ENCODE data around the gene PDE6A.

Gene PDE6A

GRCh38 chr5:149878371-149878770, 66.2 kb downstream of the PDE6A start:
- TF ChIP-seq, protein P1, sequence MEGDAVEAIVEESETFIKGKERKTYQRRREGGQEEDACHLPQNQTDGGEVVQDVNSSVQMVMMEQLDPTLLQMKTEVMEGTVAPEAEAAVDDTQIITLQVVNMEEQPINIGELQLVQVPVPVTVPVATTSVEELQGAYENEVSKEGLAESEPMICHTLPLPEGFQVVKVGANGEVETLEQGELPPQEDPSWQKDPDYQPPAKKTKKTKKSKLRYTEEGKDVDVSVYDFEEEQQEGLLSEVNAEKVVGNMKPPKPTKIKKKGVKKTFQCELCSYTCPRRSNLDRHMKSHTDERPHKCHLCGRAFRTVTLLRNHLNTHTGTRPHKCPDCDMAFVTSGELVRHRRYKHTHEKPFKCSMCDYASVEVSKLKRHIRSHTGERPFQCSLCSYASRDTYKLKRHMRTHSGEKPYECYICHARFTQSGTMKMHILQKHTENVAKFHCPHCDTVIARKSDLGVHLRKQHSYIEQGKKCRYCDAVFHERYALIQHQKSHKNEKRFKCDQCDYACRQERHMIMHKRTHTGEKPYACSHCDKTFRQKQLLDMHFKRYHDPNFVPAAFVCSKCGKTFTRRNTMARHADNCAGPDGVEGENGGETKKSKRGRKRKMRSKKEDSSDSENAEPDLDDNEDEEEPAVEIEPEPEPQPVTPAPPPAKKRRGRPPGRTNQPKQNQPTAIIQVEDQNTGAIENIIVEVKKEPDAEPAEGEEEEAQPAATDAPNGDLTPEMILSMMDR (IDR thresholded peaks at IDR 0.05; ENCODE audit: low read depth, low read length, missing control alignments), result no peak
- DNase-seq (ENCODE audit: low read depth), result no peak
- H3K4me3 ChIP-seq (ENCODE audit: low read depth, low read length), result no peak overlapping the region

DNA sequence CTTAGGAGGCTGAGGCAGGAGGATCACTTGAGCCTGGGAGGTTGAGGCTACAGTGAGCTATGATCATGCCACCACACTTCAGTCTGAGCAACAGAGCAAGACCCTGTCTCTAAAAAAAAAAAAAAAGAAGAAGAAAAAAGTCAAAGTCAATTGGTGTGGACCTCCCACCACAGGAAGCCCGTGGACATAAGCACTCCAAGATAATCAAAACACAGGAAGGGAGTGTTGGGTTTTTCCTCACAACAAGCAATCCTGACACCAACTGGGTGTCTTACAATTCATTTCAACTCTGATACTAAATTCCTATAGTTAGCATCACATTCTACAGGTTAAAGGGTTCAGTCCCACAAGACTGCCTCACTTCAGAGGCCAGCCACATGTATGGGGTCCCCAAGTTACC, 70.7 kb downstream of the PDE6A start:
- TF ChIP-seq, protein P1 (IDR thresholded peaks at IDR 0.05; ENCODE audit: low read depth, low read length, missing control alignments), result no peak
- DNase-seq (ENCODE audit: low read depth), result no peak
- H3K4me3 ChIP-seq (ENCODE audit: low read depth, low read length), result no peak overlapping the region

DNA sequence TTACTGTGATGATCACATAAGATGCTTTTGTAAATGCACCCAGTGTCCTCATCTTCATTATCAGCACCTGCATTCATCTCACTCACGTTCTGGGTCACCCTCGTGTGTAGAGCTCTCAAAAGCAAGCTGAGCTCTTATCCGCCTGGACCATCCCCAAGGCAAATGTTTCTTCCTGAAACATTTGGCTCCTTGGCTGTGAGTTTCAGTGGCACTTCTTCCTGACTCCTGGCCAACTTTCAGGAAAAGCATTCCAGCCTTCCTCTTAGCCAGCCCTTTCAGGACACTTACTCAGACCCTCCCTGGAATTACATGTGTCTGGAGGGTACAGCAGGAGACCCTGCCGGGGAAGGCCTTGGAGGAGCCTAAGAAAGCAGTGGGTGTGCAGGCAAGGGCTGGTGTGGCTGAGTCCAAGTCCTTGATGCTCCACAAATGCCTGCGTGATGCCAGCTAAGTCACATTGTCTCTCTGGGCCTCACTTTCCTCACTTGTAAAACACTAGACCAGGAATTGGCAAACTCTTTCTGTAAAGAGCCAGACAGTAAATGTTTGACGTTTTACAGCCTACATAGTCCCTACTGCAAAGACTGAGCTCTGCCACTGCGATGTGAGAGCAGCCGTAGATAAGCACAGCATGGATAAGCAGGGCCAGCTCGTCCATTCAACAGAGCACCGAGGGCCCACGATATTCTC, 72.1 kb downstream of the PDE6A start:
- TF ChIP-seq, protein P1 (IDR thresholded peaks at IDR 0.05; ENCODE audit: low read depth, low read length, missing control alignments), result no peak
- H3K4me3 ChIP-seq (ENCODE audit: low read depth, low read length), result no peak overlapping the region
- no peak for DNase-seq (ENCODE audit: low read depth)

GRCh38 chr5:149871471-149871870, 73.1 kb downstream of the PDE6A start:
- no peak for DNase-seq (ENCODE audit: low read depth)
- no peak overlapping the region for H3K4me3 ChIP-seq (ENCODE audit: low read depth, low read length)
- TF ChIP-seq, protein P1 (IDR thresholded peaks at IDR 0.05; ENCODE audit: low read depth, low read length, missing control alignments), result no peak

DNA sequence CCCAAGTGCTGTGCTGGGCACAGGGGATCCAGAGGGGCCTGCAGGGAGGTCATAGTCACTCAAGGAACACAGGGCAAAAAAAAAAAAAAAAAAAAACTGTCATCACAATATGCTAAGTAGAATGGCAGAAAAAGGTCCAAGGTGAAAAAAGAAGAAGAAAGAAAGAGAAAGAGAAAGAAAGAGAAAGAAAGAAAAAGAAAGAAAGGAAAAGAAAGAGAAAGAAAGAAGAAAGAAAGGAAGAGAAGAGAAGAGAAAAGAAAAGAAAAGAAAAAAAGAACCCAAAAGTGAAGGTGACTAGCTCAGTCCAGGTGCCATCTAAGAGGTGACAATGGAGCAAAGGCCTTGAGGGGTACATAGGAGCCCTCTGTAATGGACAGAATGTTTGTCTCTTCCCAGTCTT, 73.9 kb downstream of the PDE6A start:
- no peak for DNase-seq (ENCODE audit: low read depth)
- H3K4me3 ChIP-seq (ENCODE audit: low read depth, low read length), result no peak overlapping the region
- TF ChIP-seq, protein P1 (IDR thresholded peaks at IDR 0.05; ENCODE audit: low read depth, low read length, missing control alignments), result no peak

DNA sequence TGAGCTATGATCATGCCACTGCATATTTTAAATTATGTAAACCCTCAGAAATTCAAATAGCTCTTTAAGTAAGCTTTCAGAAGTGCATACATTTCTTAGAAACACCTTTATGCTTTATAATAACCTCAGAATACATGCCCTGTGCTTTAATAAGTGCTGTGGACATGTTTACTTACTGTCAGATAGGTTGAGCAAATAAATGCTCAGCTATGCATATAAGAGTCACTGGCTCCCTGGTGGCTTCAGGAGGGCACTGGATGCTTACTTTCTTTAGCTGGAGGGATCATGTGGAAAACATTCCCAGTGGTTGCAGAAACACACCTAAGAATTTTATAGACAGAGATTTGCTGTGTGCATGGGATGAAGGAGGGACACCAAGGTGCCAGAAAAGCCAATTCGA, 74.4 kb downstream of the PDE6A start:
- no peak for DNase-seq (ENCODE audit: low read depth)
- H3K4me3 ChIP-seq (ENCODE audit: low read depth, low read length), result no peak overlapping the region
- TF ChIP-seq, protein P1 (IDR thresholded peaks at IDR 0.05; ENCODE audit: low read depth, low read length, missing control alignments), result no peak

- H3K4me3 ChIP-seq (ENCODE audit: low read depth, low read length), result no peak overlapping the region
- TF ChIP-seq, protein P1 (IDR thresholded peaks at IDR 0.05; ENCODE audit: low read depth, low read length, missing control alignments), result no peak
- DNase-seq (ENCODE audit: low read depth), result no peak
Observed at GRCh38 chr5:149869411-149869821, 75.2 kb downstream of the PDE6A start.
